ENCODE results near the gene ATF4. TPM values are rescaled to one million over a fixed set of nuclear protein-coding genes. Genes with fewer than 3 reads are reported as not detected.

Gene ATF4
- total and polyA plus RNA-seq, 2 of the 8 experiments (the other 6 are each of a cell fraction or from before 2014, with no cell fraction given) = 553 to 704 TPM

DNA sequence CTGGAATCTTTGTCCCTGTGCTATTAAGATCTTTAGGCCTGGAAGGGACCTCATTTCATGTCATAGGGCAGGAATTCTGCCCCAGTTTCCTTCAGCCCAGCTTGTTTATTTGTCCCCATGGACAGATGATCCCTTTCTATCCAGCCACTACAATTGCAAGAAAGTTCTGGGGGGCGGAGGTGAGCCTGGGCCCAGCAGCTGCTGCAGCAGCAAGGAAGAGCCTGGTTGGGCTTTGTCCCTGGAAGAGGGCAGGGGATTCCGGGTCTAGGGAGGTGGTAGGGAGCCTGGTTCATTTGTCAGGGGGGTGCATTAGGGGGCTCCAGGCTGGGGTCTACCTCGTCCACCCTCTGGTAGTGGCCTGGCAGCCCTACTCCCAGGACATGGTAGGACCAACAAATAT, 33.8 kb downstream of the ATF4 start:
- peaks cover under 1 to 14% (median 2%) of the 10 kb centered on the region in 4 experiments; a peak in 6 of 7 replicates for H3K4me1 ChIP-seq (replicated peaks in 1 of 4; ENCODE audit: control insufficient read depth in 3 of 4, insufficient read depth in 4 of 4, low read length in 3 of 4)
- no peak overlapping the region for H2BK20ac ChIP-seq (ENCODE audit: low read length)
- H3K79me1 ChIP-seq (ENCODE audit: low read depth, low read length) = no peaks in the 10 kb centered on the region
- no peak overlapping the region for H3K4me3 ChIP-seq (ENCODE audit: extremely low read depth in 1 of 4, insufficient read depth in 2 of 4, low read depth in 3 of 4, low read length in 4 of 4)
- no peak overlapping the region for H4K8ac ChIP-seq (ENCODE audit: extremely low read depth, insufficient read depth, low read length)
- no peak overlapping the region for H3K14ac ChIP-seq (ENCODE audit: insufficient read length)
- no peak for TF ChIP-seq HDAC2 (IDR thresholded peaks at IDR 0.05; ENCODE audit: borderline replicate concordance in 1 of 2, low read depth in 2 of 2, low read length in 2 of 2)
- TF ChIP-seq SAP30 (IDR thresholded peaks at IDR 0.05; ENCODE audit: insufficient read depth, insufficient replicate concordance, low read length) = no peak
- TF ChIP-seq, protein P1, sequence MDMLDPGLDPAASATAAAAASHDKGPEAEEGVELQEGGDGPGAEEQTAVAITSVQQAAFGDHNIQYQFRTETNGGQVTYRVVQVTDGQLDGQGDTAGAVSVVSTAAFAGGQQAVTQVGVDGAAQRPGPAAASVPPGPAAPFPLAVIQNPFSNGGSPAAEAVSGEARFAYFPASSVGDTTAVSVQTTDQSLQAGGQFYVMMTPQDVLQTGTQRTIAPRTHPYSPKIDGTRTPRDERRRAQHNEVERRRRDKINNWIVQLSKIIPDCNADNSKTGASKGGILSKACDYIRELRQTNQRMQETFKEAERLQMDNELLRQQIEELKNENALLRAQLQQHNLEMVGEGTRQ (IDR thresholded peaks at IDR 0.05; ENCODE audit: low read length) = no peak
- no peak for TF ChIP-seq BRCA1 (IDR thresholded peaks at IDR 0.05; ENCODE audit: low read depth, low read length)
- TF ChIP-seq, protein P2, sequence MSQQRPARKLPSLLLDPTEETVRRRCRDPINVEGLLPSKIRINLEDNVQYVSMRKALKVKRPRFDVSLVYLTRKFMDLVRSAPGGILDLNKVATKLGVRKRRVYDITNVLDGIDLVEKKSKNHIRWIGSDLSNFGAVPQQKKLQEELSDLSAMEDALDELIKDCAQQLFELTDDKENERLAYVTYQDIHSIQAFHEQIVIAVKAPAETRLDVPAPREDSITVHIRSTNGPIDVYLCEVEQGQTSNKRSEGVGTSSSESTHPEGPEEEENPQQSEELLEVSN (IDR thresholded peaks at IDR 0.05) = no peak
- no peak for TF ChIP-seq POU5F1 (IDR thresholded peaks at IDR 0.05; ENCODE audit: low read depth, low read length)
- TF ChIP-seq, protein P3, sequence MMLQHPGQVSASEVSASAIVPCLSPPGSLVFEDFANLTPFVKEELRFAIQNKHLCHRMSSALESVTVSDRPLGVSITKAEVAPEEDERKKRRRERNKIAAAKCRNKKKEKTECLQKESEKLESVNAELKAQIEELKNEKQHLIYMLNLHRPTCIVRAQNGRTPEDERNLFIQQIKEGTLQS (IDR thresholded peaks at IDR 0.05; ENCODE audit: insufficient read depth, low read depth, low read length) = no peak
- no peak for TF ChIP-seq TCF12 (IDR thresholded peaks at IDR 0.05; ENCODE audit: low read depth, low read length)
- no peak for TF ChIP-seq NANOG (IDR thresholded peaks at IDR 0.05; ENCODE audit: insufficient read depth, low read depth, low read length, poor library complexity, severe bottlenecking)
- TF ChIP-seq SP2 (IDR thresholded peaks at IDR 0.05; ENCODE audit: low read length) = no peak
- no peaks in the 10 kb centered on the region for H3K79me2 ChIP-seq (ENCODE audit: control insufficient read depth in 1 of 2, insufficient read depth in 2 of 2, low read length in 2 of 2)
- ChIA-PET CTCF (ENCODE audit: partially characterized antibody) (interaction anchor here (0.6 to 3.2 kb wide), 6 partner anchors 9 to 483 kb away, joined by 3 to 17 read pairs (median 3); no protein-coding TSS in a partner anchor), POLR2A (ENCODE audit: partially characterized antibody) (no interaction called here)
- 72% methylated on average over 3 of the region's 3 CpGs; no CpG with 5 or more reads in 1 of the 2 experiments for WGBS, 2 experiments (ENCODE audit: extremely low coverage in 1 of 2, insufficient coverage in 1 of 2, insufficient read length in 1 of 2, insufficient replicate concordance in 2 of 2, low coverage in 1 of 2, low lambda C conversion rate in 2 of 2, missing lambda C conversion rate in 1 of 2)
- no peak overlapping the region for H3K27ac ChIP-seq (ENCODE audit: low read depth, low read length)
- H3K36me3 ChIP-seq (ENCODE audit: control insufficient read depth in 2 of 4, insufficient read depth in 4 of 4, low read length in 3 of 4) = peaks cover 0 to 3% (median 0%) of the 10 kb centered on the region in 4 experiments; a peak in 1 of 8 replicates
- H3K23ac ChIP-seq (ENCODE audit: insufficient read length) = no peak overlapping the region
- H4K91ac ChIP-seq (replicated peaks; ENCODE audit: insufficient read length, low read length) = no peak overlapping the region
- no peak overlapping the region for H2BK12ac ChIP-seq (ENCODE audit: low read depth, low read length)
- no peaks in the 10 kb centered on the region for H3K9me3 ChIP-seq (ENCODE audit: insufficient read depth in 2 of 2, low read depth in 1 of 2, low read length in 1 of 2)
- no peak overlapping the region for H3K4ac ChIP-seq (replicated peaks; ENCODE audit: insufficient read length, low read depth, low read length)
- H4K5ac ChIP-seq (ENCODE audit: insufficient read length, low read depth, low read length) = no peak overlapping the region
- no peak overlapping the region for H2BK15ac ChIP-seq (ENCODE audit: low read length)
- peaks cover 30 to 39% (median 36%) of the 10 kb centered on the region in 4 experiments for H3K27me3 ChIP-seq (replicated peaks in 1 of 4; ENCODE audit: control insufficient read depth in 3 of 4, extremely low read depth in 1 of 4, insufficient read depth in 3 of 4, low read length in 3 of 4)
- no peak overlapping the region for H2BK5ac ChIP-seq (ENCODE audit: low read depth, low read length)
- DNase-seq (ENCODE audit: low read depth in 1 of 2, low spot score in 2 of 2) (no peak), FAIRE-seq (no peak)
- no peak overlapping the region for H2AFZ ChIP-seq (ENCODE audit: low read length)
- H3K23me2 ChIP-seq (ENCODE audit: low read depth, low read length) = no peaks in the 10 kb centered on the region; the same call in 1 of the 2 replicates
- no peak overlapping the region for H3K18ac ChIP-seq (ENCODE audit: extremely low read depth, low read length)
- H2AK5ac ChIP-seq (ENCODE audit: low read depth, low read length) = no peak overlapping the region
- H3K56ac ChIP-seq (replicated peaks; ENCODE audit: insufficient read length, low read depth, low read length) = no peak overlapping the region
- H3K9ac ChIP-seq (replicated peaks in 1 of 4; ENCODE audit: extremely low read depth in 1 of 4, low read depth in 3 of 4, low read length in 3 of 4) = no peak overlapping the region
- no peak overlapping the region for H3K4me2 ChIP-seq (ENCODE audit: insufficient read depth in 1 of 2, low read depth in 2 of 2, low read length in 2 of 2)
- H4K20me1 ChIP-seq (replicated peaks in 1 of 2; ENCODE audit: control insufficient read depth in 1 of 2, insufficient read depth in 2 of 2, low read length in 2 of 2) = peaks cover 0 to 5% of the 10 kb centered on the region in 2 experiments
- no peak overlapping the region for H2BK120ac ChIP-seq (replicated peaks; ENCODE audit: low read depth, low read length)

All from H1 (cell line).